MCF 10A (cell line): Measurements from ENCODE around the gene EDEM1. TPM values are rescaled to one million over a fixed set of nuclear protein-coding genes. Genes with fewer than 3 reads are reported as not detected.

Experiments
- BruUV-seq: library from RNA; stranded (reverse); fragments of 400-500 nt; replicated peaks from 2 replicates; lab custom pipeline; 2021; lab: Mats Ljungman, UMichigan
- CTCF ChIA-PET: fragments of 300-600 bp; sonication (Branson Sonifier 250); formaldehyde crosslinking; extraction: SDS; loops from one replicate; lab custom pipeline; 2021; ENCODE audit warnings: antibody characterized with exemption, inconsistent platforms; lab: Yijun Ruan, JAX
- POLR2A ChIA-PET: fragments of 300-600, 350-650 bp; sonication (Branson Sonifier 250); formaldehyde crosslinking; extraction: SDS; loops from one replicate; lab custom pipeline; 2020; ENCODE audit warnings: antibody characterized with exemption, inconsistent platforms; lab: Yijun Ruan, JAX
- DNase-seq: peaks from one replicate; pipeline ENCODE4 v3.0.0-alpha.2; 2018; ENCODE audit not compliant: unreplicated experiment
- H3K27ac Mint-ChIP-seq: one replicate; pipeline ENCODE4 v1.8.0; 2022; ENCODE audit warnings: mild to moderate bottlenecking, low read depth, mixed read lengths; ENCODE audit not compliant: unreplicated experiment
- H3K27me3 Mint-ChIP-seq: one replicate; pipeline ENCODE4 v1.8.0; 2022; ENCODE audit warnings: mixed read lengths; ENCODE audit not compliant: insufficient read depth, unreplicated experiment
- H3K36me3 Mint-ChIP-seq: one replicate; pipeline ENCODE4 v1.8.0; 2022; ENCODE audit warnings: mild to moderate bottlenecking, moderate library complexity, mixed read lengths; ENCODE audit not compliant: insufficient read depth, unreplicated experiment
- H3K4me1 Mint-ChIP-seq: one replicate; pipeline ENCODE4 v1.8.0; 2022; ENCODE audit warnings: mixed read lengths; ENCODE audit not compliant: insufficient read depth, unreplicated experiment
- H3K4me3 Mint-ChIP-seq: one replicate; pipeline ENCODE4 v1.8.0; 2022; ENCODE audit warnings: mild to moderate bottlenecking, moderate library complexity, mixed read lengths; ENCODE audit not compliant: unreplicated experiment
- H3K9me3 Mint-ChIP-seq: one replicate; pipeline ENCODE4 v1.8.0; 2022; ENCODE audit warnings: mixed read lengths; ENCODE audit not compliant: unreplicated experiment
- intact Hi-C: fragments of 100-400 bp; cut with micrococcal nuclease; formaldehyde crosslinking; loops from 2 replicates; pipeline ENCODE4 v1.14.1; 2022
- total RNA-seq: library from RNA; stranded (reverse); gene quantifications from 2 replicates; pipeline ENCODE4 v1.2.3, GENCODE V29; 2022
- TF ChIP-seq, protein P1 (sequence below): fragments of 200-600 bp; IDR thresholded peaks from one replicate; pipeline ENCODE4 v1.8.0; 2022; ENCODE audit warnings: antibody characterized with exemption, mild to moderate bottlenecking; ENCODE audit not compliant: unreplicated experiment

EDEM1 gene
- total RNA-seq, 1 experiment from 2014 or later: 114 TPM

DNA sequence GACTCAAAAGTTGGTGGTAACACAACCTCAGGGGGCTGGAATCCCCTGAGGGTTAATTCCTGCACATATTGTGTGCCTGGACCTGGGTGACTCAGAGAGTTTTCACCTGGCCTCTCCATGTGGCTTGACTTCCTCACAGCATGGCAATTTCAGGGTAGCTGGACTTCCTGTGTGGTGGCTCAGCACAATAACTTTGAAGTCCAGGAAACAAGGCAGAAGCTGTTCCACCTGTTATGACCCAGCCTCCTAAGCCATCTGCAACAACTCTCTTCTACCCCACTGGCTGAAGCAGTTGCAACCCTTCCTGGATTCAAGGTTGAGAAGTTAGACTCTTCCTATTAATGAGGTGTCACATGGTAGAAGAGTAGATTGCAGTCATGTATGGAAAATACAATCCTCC lies 58.4 kb downstream of the EDEM1 start:
- no TSS peak for BruUV-seq
- Mint-ChIP-seq H3K4me3 (no peak overlapping the region), H3K27ac (no peak overlapping the region), H3K27me3 (no peaks in the 10 kb centered on the region), H3K4me1 (no peaks in the 10 kb centered on the region), H3K36me3 (no peaks in the 10 kb centered on the region), H3K9me3 (no peaks in the 10 kb centered on the region)
- TF ChIP-seq, protein P1, sequence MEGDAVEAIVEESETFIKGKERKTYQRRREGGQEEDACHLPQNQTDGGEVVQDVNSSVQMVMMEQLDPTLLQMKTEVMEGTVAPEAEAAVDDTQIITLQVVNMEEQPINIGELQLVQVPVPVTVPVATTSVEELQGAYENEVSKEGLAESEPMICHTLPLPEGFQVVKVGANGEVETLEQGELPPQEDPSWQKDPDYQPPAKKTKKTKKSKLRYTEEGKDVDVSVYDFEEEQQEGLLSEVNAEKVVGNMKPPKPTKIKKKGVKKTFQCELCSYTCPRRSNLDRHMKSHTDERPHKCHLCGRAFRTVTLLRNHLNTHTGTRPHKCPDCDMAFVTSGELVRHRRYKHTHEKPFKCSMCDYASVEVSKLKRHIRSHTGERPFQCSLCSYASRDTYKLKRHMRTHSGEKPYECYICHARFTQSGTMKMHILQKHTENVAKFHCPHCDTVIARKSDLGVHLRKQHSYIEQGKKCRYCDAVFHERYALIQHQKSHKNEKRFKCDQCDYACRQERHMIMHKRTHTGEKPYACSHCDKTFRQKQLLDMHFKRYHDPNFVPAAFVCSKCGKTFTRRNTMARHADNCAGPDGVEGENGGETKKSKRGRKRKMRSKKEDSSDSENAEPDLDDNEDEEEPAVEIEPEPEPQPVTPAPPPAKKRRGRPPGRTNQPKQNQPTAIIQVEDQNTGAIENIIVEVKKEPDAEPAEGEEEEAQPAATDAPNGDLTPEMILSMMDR: no peak
- intact Hi-C loops: no loop called here
- CTCF ChIA-PET: interaction anchor here (0.5 to 0.9 kb wide), 3 partner anchors 73 to 889 kb away, joined by 3 read pairs; no protein-coding TSS in a partner anchor
- DNase-seq: no peak
- POLR2A ChIA-PET: interaction anchor here (0.9 kb wide), 1 partner anchor 52 kb away, joined by 3 read pairs; no protein-coding TSS in a partner anchor

DNA sequence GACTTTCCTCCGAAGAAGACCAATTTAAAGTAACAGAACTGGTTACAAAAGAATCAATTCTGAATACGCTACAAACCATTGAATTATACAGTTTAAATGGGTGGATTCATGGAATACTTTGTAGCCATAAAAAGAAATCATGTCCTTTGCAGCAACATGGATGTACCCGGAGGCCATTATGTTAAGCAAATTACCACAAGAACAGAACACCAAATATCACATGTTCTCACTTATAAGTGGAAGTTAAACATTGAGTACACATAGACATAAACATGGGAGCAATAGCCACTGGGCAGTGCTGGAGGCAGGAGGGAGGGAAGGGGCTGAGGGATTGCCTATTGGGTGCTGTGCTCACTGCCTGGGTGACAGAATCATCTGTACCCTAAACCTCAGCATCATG lies 61.3 kb downstream of the EDEM1 start:
- CTCF ChIA-PET: interaction anchor here (0.7 kb wide), 1 partner anchor 21 kb away, joined by 3 read pairs; no protein-coding TSS in a partner anchor
- intact Hi-C loops: no loop called here
- BruUV-seq: no TSS peak

DNA sequence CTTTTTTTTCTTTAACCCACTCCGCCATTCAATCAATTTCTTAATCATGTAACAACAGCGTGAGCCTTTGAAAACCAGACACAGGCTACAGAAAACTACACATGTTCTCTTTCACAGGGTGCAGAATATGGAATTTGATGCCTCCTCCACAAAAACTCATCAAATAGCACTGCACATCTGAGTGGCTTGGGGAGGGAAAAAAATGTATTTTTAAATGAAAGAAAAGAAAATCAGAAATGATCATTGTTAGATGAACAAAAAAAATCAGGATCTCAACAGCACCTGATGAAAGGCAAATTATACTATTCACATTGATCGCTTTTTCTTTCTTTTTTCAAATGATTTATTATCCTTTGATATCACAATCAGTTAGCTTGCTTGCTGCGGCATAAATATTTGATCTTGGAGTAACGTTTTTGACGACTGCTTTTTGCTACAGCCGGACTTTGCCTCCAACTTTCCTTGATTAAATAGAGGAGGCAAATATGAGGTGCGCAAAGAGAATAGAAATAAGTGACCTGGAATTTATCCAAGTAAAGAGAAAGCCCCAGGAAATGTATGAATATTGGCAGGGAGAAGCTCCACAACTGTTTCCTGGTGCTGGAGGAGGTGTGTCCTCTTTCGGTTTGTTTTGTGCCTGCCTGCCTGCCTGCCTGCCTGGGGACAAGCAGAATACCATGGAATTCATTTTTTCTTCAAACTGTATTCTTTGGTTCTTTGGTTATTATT lies 63.1 kb downstream of the EDEM1 start:
- ChIA-PET POLR2A (interaction anchor here (0.5 to 1.6 kb wide), 8 partner anchors 8 to 1693 kb away, joined by 3 to 7 read pairs (median 3); no protein-coding TSS in a partner anchor), CTCF (interaction anchor here (0.6 to 0.8 kb wide), 5 partner anchors 10 to 478 kb away, joined by 3 to 4 read pairs (median 3); no protein-coding TSS in a partner anchor)

More for the DNA sequence above, 61.3 kb downstream of the EDEM1 start:
- Mint-ChIP-seq H3K9me3 (no peaks in the 10 kb centered on the region), H3K4me1 (peaks cover 4% of the 10 kb centered on the region), H3K27me3 (no peaks in the 10 kb centered on the region), H3K36me3 (no peaks in the 10 kb centered on the region), H3K27ac (no peak overlapping the region), H3K4me3 (no peak overlapping the region)
- no peak for DNase-seq
- POLR2A ChIA-PET: interaction anchor here (0.7 kb wide), 1 partner anchor 51 kb away, joined by 3 read pairs; no protein-coding TSS in a partner anchor
- TF ChIP-seq, protein P1: no peak

More for the DNA sequence above, 63.1 kb downstream of the EDEM1 start:
- TF ChIP-seq, protein P1: no peak
- Mint-ChIP-seq H3K9me3 (no peaks in the 10 kb centered on the region), H3K36me3 (no peaks in the 10 kb centered on the region), H3K4me3 (peak overlapping the region; percentile 75), H3K4me1 (peaks cover 4% of the 10 kb centered on the region), H3K27ac (peak overlapping the region; percentile 63), H3K27me3 (no peaks in the 10 kb centered on the region)
- peak; percentile 34 for DNase-seq
- no TSS peak for BruUV-seq
- intact Hi-C loops: no loop called here
